ENCODE results near the gene ZNF764.

The ZNF764 gene

GRCh38 chr16:30521873-30522641 is 36.1 kb downstream of the ZNF764 start:
- ATAC-seq (ENCODE audit: low read depth) (no peak), DNase-seq (ENCODE audit: low spot score in 2 of 2) (no peak)
- Mint-ChIP-seq H3K36me3 (peaks cover 26% of the 10 kb centered on the region), H3K9me3 (no peaks in the 10 kb centered on the region), H3K4me1 (peaks cover 9% of the 10 kb centered on the region), H3K27me3 (no peaks in the 10 kb centered on the region), H3K27ac (peak overlapping the region; percentile 3), H3K4me3 (no peak overlapping the region)

- Mint-ChIP-seq H3K4me3 (no peak overlapping the region), H3K27me3 (no peaks in the 10 kb centered on the region), H3K9me3 (no peaks in the 10 kb centered on the region), H3K36me3 (peaks cover 31% of the 10 kb centered on the region), H3K27ac (peak overlapping the region; percentile 3), H3K4me1 (peaks cover 9% of the 10 kb centered on the region)
- ATAC-seq (ENCODE audit: low read depth) (no peak), DNase-seq (ENCODE audit: low spot score in 2 of 2) (no peak)
Observed at GRCh38 chr16:30521476-30521872, 36.7 kb downstream of the ZNF764 start.

- peaks cover 34% of the 10 kb centered on the region for H3K36me3 Mint-ChIP-seq
- H3K27ac Mint-ChIP-seq: no peak overlapping the region
- no peaks in the 10 kb centered on the region for H3K27me3 Mint-ChIP-seq
- DNase-seq (ENCODE audit: low spot score in 2 of 2) (no peak), ATAC-seq (ENCODE audit: low read depth) (no peak)
- no peak overlapping the region for H3K4me3 Mint-ChIP-seq
- peaks cover 4% of the 10 kb centered on the region for H3K4me1 Mint-ChIP-seq
- no peaks in the 10 kb centered on the region for H3K9me3 Mint-ChIP-seq
Observed at GRCh38 chr16:30519120-30520049, 38.8 kb downstream of the ZNF764 start.

GRCh38 chr16:30518552-30518951 is 39.6 kb downstream of the ZNF764 start:
- H3K36me3 Mint-ChIP-seq: peaks cover 38% of the 10 kb centered on the region
- no peak overlapping the region for H3K27ac Mint-ChIP-seq
- ATAC-seq (ENCODE audit: low read depth): no peak
- peaks cover 4% of the 10 kb centered on the region for H3K4me1 Mint-ChIP-seq
- no peaks in the 10 kb centered on the region for H3K9me3 Mint-ChIP-seq
- H3K27me3 Mint-ChIP-seq: no peaks in the 10 kb centered on the region
- no peak for DNase-seq (ENCODE audit: low spot score in 2 of 2)
- H3K4me3 Mint-ChIP-seq: no peak overlapping the region

GRCh38 chr16:30515275-30515674 is 42.9 kb downstream of the ZNF764 start:
- Mint-ChIP-seq H3K36me3 (peaks cover 55% of the 10 kb centered on the region), H3K9me3 (no peaks in the 10 kb centered on the region), H3K4me1 (no peaks in the 10 kb centered on the region), H3K27me3 (no peaks in the 10 kb centered on the region), H3K4me3 (no peak overlapping the region), H3K27ac (peak overlapping the region; percentile 28)
- no peak for DNase-seq (ENCODE audit: low spot score in 2 of 2)
- no peak for ATAC-seq (ENCODE audit: low read depth)

- DNase-seq (ENCODE audit: low spot score in 2 of 2): no peak
- Mint-ChIP-seq H3K4me3 (no peak overlapping the region), H3K27ac (no peak overlapping the region), H3K27me3 (no peaks in the 10 kb centered on the region), H3K4me1 (no peaks in the 10 kb centered on the region), H3K9me3 (no peaks in the 10 kb centered on the region), H3K36me3 (peaks cover 35% of the 10 kb centered on the region)
- no peak for ATAC-seq (ENCODE audit: low read depth)
Observed at GRCh38 chr16:30511509-30511908, 46.7 kb downstream of the ZNF764 start.

GRCh38 chr16:30510376-30510938 is 47.7 kb downstream of the ZNF764 start:
- H3K4me3 Mint-ChIP-seq: no peak overlapping the region
- DNase-seq (ENCODE audit: low spot score in 2 of 2) (no peak), ATAC-seq (ENCODE audit: low read depth) (no peak)
- H3K9me3 Mint-ChIP-seq: no peaks in the 10 kb centered on the region
- H3K27ac Mint-ChIP-seq: no peak overlapping the region
- H3K4me1 Mint-ChIP-seq: no peaks in the 10 kb centered on the region
- no peaks in the 10 kb centered on the region for H3K27me3 Mint-ChIP-seq
- peaks cover 34% of the 10 kb centered on the region for H3K36me3 Mint-ChIP-seq

GRCh38 chr16:30509081-30509765 is 49.0 kb downstream of the ZNF764 start:
- Mint-ChIP-seq H3K36me3 (peaks cover 34% of the 10 kb centered on the region), H3K4me1 (no peaks in the 10 kb centered on the region), H3K27ac (no peak overlapping the region), H3K27me3 (no peaks in the 10 kb centered on the region), H3K9me3 (no peaks in the 10 kb centered on the region), H3K4me3 (no peak overlapping the region)
- ATAC-seq (ENCODE audit: low read depth) (no peak), DNase-seq (ENCODE audit: low spot score in 2 of 2) (no peak)

Data from memory B cell (primary cell).